HepG2 (cell line): Measurements from ENCODE around the gene PPM1E.

Experiments used
- NFIB ChIP-seq: sonication (generic); formaldehyde crosslinking; IDR thresholded peaks from 2 replicates; pipeline ENCODE4 v1.9.0; 2021; ENCODE audit warnings: missing genetic modification reagents, mild to moderate bottlenecking, borderline replicate concordance
- POLR2AphosphoS5 ChIP-seq: IDR thresholded peaks from 2 replicates; pipeline ENCODE4 v1.6.1; 2012; ENCODE audit warnings: low read depth, low read length
- U2AF1 ChIP-seq: fragments of 200-400 bp; formaldehyde crosslinking; optimal IDR thresholded peaks from 2 replicates; pipeline ENCODE3; 2017; ENCODE audit warnings: mild to moderate bottlenecking, low read depth, low read length

GRCh38 chr17:58755577-58756245 lies at the start of gene PPM1E:
- TF ChIP-seq NFIB (CRISPR knock-in tag) (no peak), U2AF1 (no peak), POLR2AphosphoS5 (no peak)
